Lower leg skin (tissue), 4 donors: Measurements from ENCODE around the gene HPS5. TPM values are rescaled to one million over a fixed set of nuclear protein-coding genes. Genes with fewer than 3 reads are reported as not detected.
"Not testable (repeated sequence)": the region's sequence is repeated elsewhere in the genome, so short reads cannot be mapped to it uniquely, and the experiment has no call there.

Experiments
- DNase-seq, 2 donors: peaks; one replicate each; pipeline ENCODE4 v3.0.0-alpha.2; 2019; ENCODE audit warnings: low spot score in 2 of 2
- H3K4me3 ChIP-seq: fragments of 200-600 bp; sonication (generic); 2 replicates; pipeline ENCODE4 v1.5.1; 2017; ENCODE audit warnings: mild to moderate bottlenecking, low read depth; ENCODE audit not compliant: poor library complexity, severe bottlenecking
- CTCF ChIP-seq, 3 donors: fragments of 450-650 bp; IDR thresholded peaks; one replicate each; pipeline ENCODE4 v1.5.1; 2016; ENCODE audit warnings: antibody characterized with exemption in 3 of 3, mild to moderate bottlenecking in 3 of 3, moderate library complexity in 2 of 3
- POLR2A ChIP-seq, 2 donors: fragments of 450-650 bp; IDR thresholded peaks; one replicate each; pipeline ENCODE4 v1.6.1; 2016 to 2017; ENCODE audit warnings: antibody characterized with exemption in 2 of 2, mild to moderate bottlenecking in 1 of 2, moderate library complexity in 1 of 2
- WGBS, 2 donors: methylation state at CpG; one replicate each; pipeline ENCODE4 v1.1.5; 2018; 5-methylcytosine and 5-hydroxymethylcytosine counted together
- intact Hi-C: fragments of 100-400 bp; cut with DNase I; formaldehyde crosslinking; loops from one replicate; pipeline ENCODE4 v1.15.0; 2023; ENCODE audit warnings: low total_unique reads
- total RNA-seq, 4 donors: library from RNA; depleted of rRNA; stranded (reverse); fragments of >200 nt; gene quantifications; one replicate each; pipeline ENCODE4 v1.1.0, GENCODE V29; 2016

HPS5 gene
- total RNA-seq, 4 donors from 2014 or later = 10.0 to 26.4 (median 20.4) TPM

- no peak for DNase-seq
- WGBS, 2 donors = 22 to 37% methylated on average over 8 of the region's 8 CpGs
- intact Hi-C loops = no loop called here
- no peak within 1 kb of the TSS for H3K4me3 ChIP-seq
- TF ChIP-seq CTCF (IDR thresholded peaks at IDR 0.05) = no peak
- TF ChIP-seq POLR2A (IDR thresholded peaks at IDR 0.05) = no peak
Measured at GRCh38 chr11:18265949-18266348, 56.0 kb downstream of the HPS5 start, which contains the start of gene SAA1. Gene SAA1 (plus strand): TSS chr11:18266264. CDS start chr11:18266888, 624 bp downstream.

- H3K4me3 ChIP-seq = no peak overlapping the region
- no peak for DNase-seq
- 63 to 71% methylated on average over 1 of the region's 1 CpG for WGBS, 2 donors
- TF ChIP-seq CTCF (IDR thresholded peaks at IDR 0.05) (no peak), POLR2A (IDR thresholded peaks at IDR 0.05) (no peak)
- intact Hi-C loops = no loop called here
Measured at GRCh38 chr11:18264677-18265555, 57.0 kb downstream of the HPS5 start.

GRCh38 chr11:18264035-18264434 is 57.9 kb downstream of the HPS5 start:
- DNase-seq = no peak
- intact Hi-C loops = no loop called here
- 77 to 89% methylated on average over 4 of the region's 4 CpGs for WGBS, 2 donors
- TF ChIP-seq POLR2A (IDR thresholded peaks at IDR 0.05) (no peak), CTCF (IDR thresholded peaks at IDR 0.05) (no peak)
- H3K4me3 ChIP-seq = no peak overlapping the region

- H3K4me3 ChIP-seq, DNase-seq, intact Hi-C loops: not testable (repeated sequence)
- 61 to 62% methylated on average over 8 of the region's 8 CpGs for WGBS, 2 donors
Measured at GRCh38 chr11:18262681-18263350, 59.1 kb downstream of the HPS5 start.

- H3K4me3 ChIP-seq = no peak overlapping the region
- WGBS, 2 donors = 95 to 96% methylated on average over 14 of the region's 14 CpGs
- no peak for DNase-seq
- TF ChIP-seq CTCF (IDR thresholded peaks at IDR 0.05) = no peak
- no peak for TF ChIP-seq POLR2A (IDR thresholded peaks at IDR 0.05)
- intact Hi-C loops = no loop called here
Measured at GRCh38 chr11:18261721-18262120, 60.2 kb downstream of the HPS5 start.

GRCh38 chr11:18259259-18259658 is 62.7 kb downstream of the HPS5 start:
- TF ChIP-seq CTCF (IDR thresholded peaks at IDR 0.05) (no peak), POLR2A (IDR thresholded peaks at IDR 0.05) (no peak)

More at GRCh38 chr11:18259259-18259658, 62.7 kb downstream of the HPS5 start:
- intact Hi-C loops = no loop called here
- no peak for DNase-seq
- H3K4me3 ChIP-seq = no peak overlapping the region
